Urinary bladder (tissue), 4 donors: ENCODE data around the gene ZNF660. TPM values are rescaled to one million over a fixed set of nuclear protein-coding genes. Genes with fewer than 3 reads are reported as not detected.
"Not testable (repeated sequence)": the region's sequence is repeated elsewhere in the genome, so short reads cannot be mapped to it uniquely, and the experiment has no call there.

Source experiments
- DNase-seq: peaks from one replicate; pipeline ENCODE4 v3.0.0-alpha.2; 2015; ENCODE audit errors: extremely low spot score
- H3K27ac ChIP-seq: one replicate; pipeline ENCODE4 v1.5.1; 2013; ENCODE audit warnings: low read depth, mild to moderate bottlenecking, moderate library complexity
- H3K36me3 ChIP-seq: one replicate; pipeline ENCODE4 v1.6.1; 2013; ENCODE audit warnings: mild to moderate bottlenecking, moderate library complexity; ENCODE audit not compliant: insufficient read depth
- H3K4me1 ChIP-seq: one replicate; pipeline ENCODE4 v1.6.1; 2013; ENCODE audit warnings: mild to moderate bottlenecking, moderate library complexity; ENCODE audit not compliant: insufficient read depth
- H3K4me3 ChIP-seq: one replicate; pipeline ENCODE4 v1.5.1; 2013; ENCODE audit warnings: low read depth, low read length
- WGBS: extraction: QIAGEN DNeasy Blood & Tissue Kit; methylation state at CpG from one replicate; pipeline ENCODE4 v1.1.7; 2013; 5-methylcytosine and 5-hydroxymethylcytosine counted together
- polyA plus RNA-seq: library from polyadenylated mRNA; stranded (reverse); fragments of 200-250 nt; gene quantifications from one replicate; pipeline ENCODE4 v1.2.3, GENCODE V29; 2013
- total RNA-seq: library from RNA; depleted of rRNA; stranded (reverse); fragments of >200 nt; gene quantifications from one replicate; pipeline ENCODE4 v1.2.3, GENCODE V29; 2014
- donor health status: healthy with polysubstance abuse.
- donor health status: healthy.

Gene ZNF660
- total RNA-seq (12.9 TPM), polyA plus RNA-seq (1.9 TPM)

DNA sequence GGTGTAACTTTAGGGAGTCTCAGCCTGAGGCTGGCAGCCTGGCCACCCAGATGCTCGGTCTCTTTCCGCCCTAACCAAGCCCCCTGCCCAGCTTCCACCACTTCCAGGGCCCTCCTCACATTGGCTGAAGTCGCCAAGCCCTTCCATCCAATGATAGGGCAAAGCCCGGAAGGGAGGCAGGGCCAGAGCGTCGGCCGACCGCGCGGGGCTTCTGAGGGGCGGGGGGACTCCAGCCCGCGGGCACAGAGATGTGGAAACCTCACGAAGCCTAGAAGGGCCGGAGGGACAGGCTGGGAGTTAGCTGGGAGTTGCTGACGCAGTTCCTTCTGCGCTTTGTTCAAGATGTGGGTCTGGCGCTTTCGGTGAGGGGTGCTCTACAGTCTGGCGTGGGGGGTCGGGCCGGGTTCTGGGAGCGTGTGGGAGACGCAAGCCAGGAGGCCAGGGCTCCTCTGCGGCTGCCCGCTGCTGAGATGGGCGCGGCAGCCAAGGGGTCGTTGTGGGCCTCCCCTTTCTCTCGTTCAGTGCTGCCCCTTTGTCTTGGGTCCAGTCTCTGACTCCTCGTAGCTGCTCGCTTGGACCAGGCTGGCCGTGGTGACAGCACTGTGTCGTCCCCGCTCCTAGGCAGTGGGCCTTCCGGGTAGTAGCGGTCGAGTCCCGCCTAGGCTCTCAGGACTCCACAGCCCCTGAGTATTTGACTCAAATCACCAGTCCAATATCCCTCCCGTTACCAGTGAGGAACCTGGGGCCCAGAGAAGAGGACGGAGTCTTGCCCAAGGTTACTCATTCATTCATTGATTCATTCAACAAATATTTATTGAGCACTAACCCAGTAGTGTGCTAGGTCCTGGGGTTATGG lies at the start of gene ZNF660:
Gene ZNF660, plus strand, starts transcription at position 319 of the 856 bp plus-strand sequence. CDS start 9,230 bp downstream, outside the sequence.
- peak within 1 kb of the TSS; percentile 58 for H3K4me3 ChIP-seq
- H3K27ac ChIP-seq, result peak within 1 kb of the TSS; percentile 41
- peak; percentile 73 for DNase-seq
- H3K4me1 ChIP-seq, result no peaks in the 10 kb centered on the region
- peaks cover 3% of the 10 kb centered on the region for H3K36me3 ChIP-seq
- WGBS, result under 1% methylated on average over 41 of the region's 41 CpGs

GRCh38 chr3:44535364-44535763 lies 49.4 kb upstream of the ZNF660 start:
- H3K27ac ChIP-seq, result no peak overlapping the region
- H3K36me3 ChIP-seq, result no peaks in the 10 kb centered on the region
- WGBS, result 14% methylated on average over 1 of the region's 1 CpG
- no peak overlapping the region for H3K4me3 ChIP-seq
- H3K4me1 ChIP-seq, result no peaks in the 10 kb centered on the region
- DNase-seq, result no peak

DNA sequence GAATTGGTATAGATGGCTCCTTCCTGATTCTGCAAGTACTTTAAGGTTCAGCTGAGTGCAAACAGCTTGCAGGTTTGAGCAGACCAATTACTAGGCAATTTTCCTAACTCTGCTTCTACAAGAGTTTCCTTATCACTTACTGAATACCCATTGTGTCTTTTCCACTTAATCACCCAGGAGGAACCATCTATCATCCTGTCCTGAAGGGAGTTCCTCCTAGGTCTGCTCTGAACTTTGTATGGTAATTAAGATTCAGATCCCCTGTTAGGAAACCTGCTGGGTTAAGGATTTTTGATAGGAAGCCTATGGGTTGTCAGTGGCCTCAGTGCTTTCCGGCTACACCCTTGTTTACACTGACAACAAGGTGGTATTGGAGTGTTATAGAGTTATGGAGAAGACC lies 40.0 kb upstream of the ZNF660 start:
- 69% methylated on average over 1 of the region's 1 CpG for WGBS
- not testable (repeated sequence) for H3K36me3 ChIP-seq, H3K4me1 ChIP-seq, DNase-seq, H3K4me3 ChIP-seq, H3K27ac ChIP-seq

- DNase-seq, result no peak
- Histone ChIP-seq H3K36me3 (peaks cover 2% of the 10 kb centered on the region), H3K4me1 (no peaks in the 10 kb centered on the region), H3K4me3 (peak within 1 kb of the TSS; percentile 55), H3K27ac (no peak within 1 kb of the TSS)
- 3% methylated on average over 68 of the region's 68 CpGs for WGBS
Measured at GRCh38 chr3:44554626-44555592, 29.9 kb upstream of the ZNF660 start, which contains the start of gene ZKSCAN7. TSS of gene ZKSCAN7 (plus strand) at chr3:44555193. CDS start at chr3:44557048, 1,855 bp downstream.

- Histone ChIP-seq H3K27ac (no peak overlapping the region), H3K36me3 (peaks cover 3% of the 10 kb centered on the region), H3K4me3 (peak overlapping the region; percentile 55), H3K4me1 (no peaks in the 10 kb centered on the region)
- WGBS, result 10% methylated on average over 5 of the region's 5 CpGs
- DNase-seq, result no peak
Measured at GRCh38 chr3:44555723-44556122, 29.0 kb upstream of the ZNF660 start.

DNA sequence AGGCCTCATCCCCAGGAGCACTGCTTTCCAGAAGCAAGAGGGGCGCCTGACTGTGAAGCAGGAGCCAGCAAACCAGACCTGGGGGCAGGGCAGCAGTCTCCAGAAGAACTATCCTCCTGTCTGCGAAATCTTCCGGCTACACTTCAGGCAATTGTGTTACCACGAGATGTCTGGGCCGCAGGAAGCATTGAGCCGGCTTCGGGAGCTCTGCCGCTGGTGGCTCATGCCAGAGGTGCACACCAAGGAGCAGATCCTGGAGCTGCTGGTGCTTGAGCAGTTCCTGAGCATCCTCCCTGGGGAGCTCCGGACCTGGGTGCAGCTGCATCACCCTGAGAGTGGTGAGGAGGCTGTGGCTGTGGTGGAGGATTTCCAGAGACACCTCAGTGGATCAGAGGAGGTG lies 27.7 kb upstream of the ZNF660 start:
- H3K4me3 ChIP-seq, result no peak overlapping the region
- no peak for DNase-seq
- H3K36me3 ChIP-seq, result peaks cover 3% of the 10 kb centered on the region
- H3K27ac ChIP-seq, result no peak overlapping the region
- WGBS, result 94% methylated on average over 9 of the region's 9 CpGs
- H3K4me1 ChIP-seq, result no peaks in the 10 kb centered on the region

GRCh38 chr3:44561076-44561475 lies 23.7 kb upstream of the ZNF660 start:
- no peaks in the 10 kb centered on the region for H3K4me1 ChIP-seq
- WGBS, result 93% methylated on average over 1 of the region's 1 CpG

GRCh38 chr3:44562147-44562546 lies 22.6 kb upstream of the ZNF660 start:
- no peak overlapping the region for H3K27ac ChIP-seq
- no peaks in the 10 kb centered on the region for H3K4me1 ChIP-seq
- no peak for DNase-seq
- H3K36me3 ChIP-seq, result peaks cover 3% of the 10 kb centered on the region
- WGBS, result 94% methylated on average over 3 of the region's 3 CpGs
- no peak overlapping the region for H3K4me3 ChIP-seq

More at GRCh38 chr3:44561076-44561475, 23.7 kb upstream of the ZNF660 start:
- no peak overlapping the region for H3K27ac ChIP-seq
- peaks cover 3% of the 10 kb centered on the region for H3K36me3 ChIP-seq
- no peak overlapping the region for H3K4me3 ChIP-seq
- no peak for DNase-seq

- WGBS, result 95% methylated on average over 1 of the region's 1 CpG
- no peak for DNase-seq
Measured at GRCh38 chr3:44568561-44568960, 16.2 kb upstream of the ZNF660 start.

DNA sequence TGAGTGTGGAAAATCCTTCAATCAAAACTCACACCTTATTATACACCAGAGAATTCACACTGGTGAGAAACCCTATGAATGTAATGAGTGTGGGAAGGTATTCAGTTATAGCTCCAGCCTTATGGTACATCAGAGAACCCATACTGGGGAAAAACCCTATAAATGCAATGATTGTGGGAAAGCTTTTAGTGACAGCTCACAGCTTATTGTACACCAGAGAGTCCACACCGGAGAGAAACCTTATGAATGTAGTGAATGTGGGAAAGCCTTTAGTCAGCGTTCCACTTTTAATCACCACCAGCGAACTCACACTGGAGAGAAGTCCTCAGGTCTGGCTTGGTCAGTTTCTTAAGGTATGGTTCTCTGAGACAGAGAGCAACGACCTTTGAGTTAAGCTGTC lies 13.7 kb upstream of the ZNF660 start:
- no peak for DNase-seq
- no peak overlapping the region for H3K27ac ChIP-seq
- H3K36me3 ChIP-seq, result peaks cover 12% of the 10 kb centered on the region
- 87% methylated on average over 4 of the region's 4 CpGs for WGBS
- H3K4me1 ChIP-seq, result no peaks in the 10 kb centered on the region
- H3K4me3 ChIP-seq, result no peak overlapping the region

More at GRCh38 chr3:44568561-44568960, 16.2 kb upstream of the ZNF660 start:
- peaks cover 12% of the 10 kb centered on the region for H3K36me3 ChIP-seq
- H3K4me1 ChIP-seq, result no peaks in the 10 kb centered on the region
- no peak overlapping the region for H3K4me3 ChIP-seq
- no peak overlapping the region for H3K27ac ChIP-seq

DNA sequence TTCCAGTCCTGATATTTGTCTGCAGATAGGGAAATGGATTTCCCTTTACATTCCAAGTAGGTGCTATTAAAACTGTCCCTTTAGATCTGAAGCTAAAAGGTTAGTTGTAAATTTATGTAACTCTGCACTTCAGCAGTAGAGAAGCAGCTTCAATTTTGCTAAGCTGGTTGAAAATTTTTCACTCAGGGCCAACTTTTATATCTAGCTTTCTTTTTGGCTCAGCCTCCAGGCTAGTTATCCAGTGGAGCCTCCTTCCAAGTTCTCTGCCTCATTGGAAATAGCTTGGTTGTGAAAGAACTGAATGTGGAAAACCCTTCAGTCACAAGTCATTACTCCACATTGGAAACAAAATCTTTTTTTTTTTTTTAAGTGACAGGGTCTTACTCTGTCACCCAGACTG lies 8.2 kb upstream of the ZNF660 start:
- no peak for DNase-seq
- Histone ChIP-seq H3K4me1 (no peaks in the 10 kb centered on the region), H3K27ac (no peak overlapping the region), H3K36me3 (peaks cover 2% of the 10 kb centered on the region), H3K4me3 (no peak overlapping the region)

DNA sequence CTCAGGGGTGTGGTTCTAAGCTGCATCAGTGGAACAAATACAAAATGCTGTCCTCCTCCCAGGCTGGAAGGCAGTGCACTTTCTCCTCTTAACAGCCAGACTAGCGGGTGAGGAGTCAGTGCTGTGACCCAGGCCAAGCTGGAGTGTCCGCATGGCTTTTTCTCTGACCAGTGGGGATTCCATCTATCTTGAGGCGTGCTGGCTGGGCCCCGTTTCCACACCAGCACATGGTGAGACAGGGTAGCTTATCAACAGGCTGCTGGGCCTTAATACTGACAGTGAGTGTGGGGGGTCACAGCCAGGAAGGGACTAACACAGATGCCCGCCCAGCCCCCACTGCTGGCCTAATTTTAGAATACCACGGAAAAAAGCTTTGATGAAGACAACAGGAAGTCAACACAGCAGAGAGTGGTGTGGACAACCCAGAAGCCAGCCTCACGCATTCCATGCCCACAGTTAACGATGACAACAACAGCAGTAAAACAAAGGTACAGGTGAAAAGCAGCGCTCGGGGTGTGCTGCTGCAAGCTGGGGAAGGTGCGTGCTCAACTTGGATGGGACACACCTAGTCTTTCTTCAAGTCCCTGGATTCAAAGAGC lies 7.3 kb upstream of the ZNF660 start:
- H3K4me1 ChIP-seq, DNase-seq, H3K4me3 ChIP-seq, H3K36me3 ChIP-seq, H3K27ac ChIP-seq: not testable (repeated sequence)
- WGBS, result 87% methylated on average over 11 of the region's 11 CpGs

GRCh38 chr3:44578316-44578715 lies 6.4 kb upstream of the ZNF660 start:
- not testable (repeated sequence) for H3K4me1 ChIP-seq, DNase-seq, H3K36me3 ChIP-seq, H3K27ac ChIP-seq, H3K4me3 ChIP-seq
- WGBS, result 98% methylated on average over 22 of the region's 22 CpGs
